ENCODE measurements around the gene SWT1.

Gene SWT1, protein sequence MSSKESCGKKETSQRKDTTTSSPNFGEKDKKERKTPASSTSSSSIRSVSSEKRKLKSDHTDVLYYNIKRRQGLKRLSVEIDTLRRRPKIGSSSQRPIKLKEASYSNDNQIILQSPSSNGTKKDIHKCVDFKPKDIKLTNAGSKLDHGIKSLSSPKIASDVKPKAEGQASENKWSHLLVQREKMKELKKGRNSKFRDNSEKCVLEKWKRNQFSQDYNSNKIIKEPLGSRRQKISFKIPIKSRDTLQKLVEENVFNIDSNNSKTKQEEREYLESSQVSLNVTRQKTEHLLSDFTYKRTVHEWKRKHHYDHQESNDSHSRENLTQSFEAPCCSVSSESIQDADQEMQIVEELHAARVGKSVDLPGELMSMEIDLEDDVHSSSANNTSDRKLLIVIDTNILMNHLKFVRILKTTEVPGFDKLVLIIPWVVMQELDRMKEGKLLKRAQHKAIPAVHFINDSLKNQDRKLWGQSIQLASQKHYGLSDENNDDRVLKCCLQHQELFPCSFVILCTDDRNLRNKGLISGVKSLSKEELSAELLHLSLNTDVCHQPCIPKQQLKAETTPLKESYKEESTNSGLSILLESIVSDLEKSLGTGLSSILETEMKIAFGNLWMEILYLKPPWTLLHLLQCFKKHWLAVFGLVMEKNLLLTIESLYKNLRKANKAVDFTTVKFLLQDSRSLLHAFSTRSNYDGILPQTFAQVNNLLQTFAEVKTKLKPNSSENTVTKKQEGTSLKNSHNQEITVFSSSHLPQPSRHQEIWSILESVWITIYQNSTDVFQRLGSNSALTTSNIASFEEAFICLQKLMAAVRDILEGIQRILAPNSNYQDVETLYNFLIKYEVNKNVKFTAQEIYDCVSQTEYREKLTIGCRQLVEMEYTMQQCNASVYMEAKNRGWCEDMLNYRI

DNA sequence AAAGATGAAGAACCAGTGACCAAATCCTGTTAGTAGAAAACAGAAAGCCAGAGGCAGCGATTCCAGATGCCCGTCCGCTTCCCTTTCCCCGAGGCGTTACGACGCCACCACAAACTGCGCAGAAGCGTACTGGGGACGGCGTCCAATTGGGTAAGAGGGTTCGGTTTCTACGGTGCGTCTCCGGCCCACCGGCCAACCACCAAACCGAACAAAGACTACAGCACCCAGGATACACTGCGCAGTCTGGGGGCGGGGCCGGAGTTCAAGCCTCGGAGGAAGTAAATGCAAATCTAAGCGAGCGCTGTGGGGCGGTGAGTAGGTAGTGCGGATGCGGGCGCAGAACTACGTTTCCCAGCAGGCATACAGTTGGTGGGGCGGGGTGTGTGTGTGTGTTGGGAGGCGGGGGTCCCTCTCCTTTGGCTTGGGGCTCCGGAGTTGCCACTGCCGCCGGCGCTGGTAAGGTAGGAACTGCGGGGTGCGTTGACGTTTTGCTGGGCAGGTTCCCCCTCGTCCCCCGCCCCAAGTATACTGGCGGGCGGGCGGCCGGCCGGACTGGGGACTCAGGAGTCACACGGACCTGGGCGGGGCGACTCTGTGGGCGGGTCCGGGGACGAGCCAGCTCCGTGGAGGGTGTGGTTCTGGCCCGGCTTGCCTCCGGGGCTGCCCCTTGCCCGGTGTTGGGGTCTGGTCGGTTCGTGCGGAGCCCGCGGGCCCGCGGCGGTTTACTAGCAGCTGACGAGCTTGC lies at the start of gene SWT1, which contains the start of gene TRMT1L:
TSS of gene SWT1 (plus strand) at position 314 of the 745 bp plus-strand sequence. CDS start 3,675 bp downstream, outside the sequence.
TSS of gene TRMT1L (minus strand) at position 100 of the 745 bp plus-strand sequence. CDS start 241 bp downstream, outside the sequence.
- DNase-seq (ENCODE audit: low spot score) = peak; percentile 98

DNA sequence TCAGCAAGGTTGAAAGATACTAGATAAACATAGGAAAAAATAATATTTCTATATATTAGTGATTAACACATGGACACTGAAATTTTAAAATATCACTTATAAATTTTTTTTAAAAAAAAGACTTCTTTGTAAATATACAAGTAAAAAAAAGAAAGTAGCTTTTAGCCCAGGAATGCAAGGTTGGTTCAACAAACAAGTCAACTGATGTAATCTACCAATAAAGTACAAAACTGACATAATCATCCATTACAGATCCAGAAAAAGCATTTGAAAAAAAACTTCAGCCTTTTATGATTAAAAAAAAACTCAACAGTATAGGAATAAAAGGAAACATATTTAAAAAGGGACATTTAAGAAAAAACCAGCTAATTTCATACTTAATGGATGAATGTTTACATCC lies 48.6 kb upstream of the SWT1 start:
- no peak for DNase-seq (ENCODE audit: low spot score)

DNA sequence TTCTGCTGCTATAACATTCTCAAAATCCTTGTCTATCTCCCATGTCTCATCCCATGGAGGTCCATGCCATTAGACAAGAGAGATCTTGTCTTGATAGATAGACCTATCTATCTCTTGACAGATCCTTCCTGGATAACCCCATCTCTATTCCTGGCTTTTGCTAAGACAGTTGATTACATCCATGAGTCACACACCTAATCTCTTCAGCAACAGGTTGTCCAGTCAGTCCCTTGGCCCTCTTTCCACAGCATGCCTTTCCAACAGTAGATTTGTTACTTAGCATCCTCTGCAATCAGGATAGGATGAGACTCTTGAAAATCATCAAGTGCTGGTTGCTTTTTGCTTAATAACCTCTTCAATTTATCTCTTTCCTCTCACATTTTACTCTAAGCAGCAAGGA lies 46.8 kb upstream of the SWT1 start:
- DNase-seq (ENCODE audit: low spot score) = no peak

DNA sequence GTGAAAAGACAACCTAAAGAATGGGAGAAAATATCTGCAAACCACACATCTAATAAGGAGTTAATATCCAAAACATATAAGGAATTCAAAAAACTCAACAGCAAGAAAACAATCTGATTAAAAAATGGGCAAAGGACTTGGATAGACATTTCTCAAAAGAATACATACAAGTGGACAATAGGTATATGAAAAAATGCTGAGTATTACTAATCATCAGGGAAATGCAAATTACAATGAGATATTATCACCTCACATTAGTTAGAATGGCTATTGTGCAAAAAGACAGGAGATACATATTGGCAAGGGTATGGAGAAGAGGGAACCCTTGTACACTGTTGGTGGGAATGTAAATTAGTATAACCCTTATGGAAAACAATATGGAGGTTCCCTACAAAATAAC lies 45.1 kb upstream of the SWT1 start:
- no peak for DNase-seq (ENCODE audit: low spot score)

DNA sequence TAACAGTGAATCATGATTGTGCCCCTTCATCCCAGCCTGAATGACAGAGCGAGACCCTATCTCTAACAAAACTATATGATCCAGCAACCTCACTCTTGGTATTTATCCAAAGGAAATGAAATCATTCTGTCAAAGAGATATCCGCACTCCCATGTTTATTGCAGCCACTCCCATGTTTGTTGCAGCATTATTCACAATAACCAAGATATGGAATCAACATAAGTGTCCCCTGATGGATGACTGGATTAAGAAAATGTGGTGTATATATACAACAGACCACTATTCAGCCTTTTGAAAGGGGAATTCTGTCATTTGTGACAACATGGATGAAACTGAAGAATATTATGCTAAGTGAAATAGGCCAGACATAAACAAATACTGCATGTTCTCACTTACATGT lies 44.6 kb upstream of the SWT1 start:
- DNase-seq (ENCODE audit: low spot score) = no peak

DNA sequence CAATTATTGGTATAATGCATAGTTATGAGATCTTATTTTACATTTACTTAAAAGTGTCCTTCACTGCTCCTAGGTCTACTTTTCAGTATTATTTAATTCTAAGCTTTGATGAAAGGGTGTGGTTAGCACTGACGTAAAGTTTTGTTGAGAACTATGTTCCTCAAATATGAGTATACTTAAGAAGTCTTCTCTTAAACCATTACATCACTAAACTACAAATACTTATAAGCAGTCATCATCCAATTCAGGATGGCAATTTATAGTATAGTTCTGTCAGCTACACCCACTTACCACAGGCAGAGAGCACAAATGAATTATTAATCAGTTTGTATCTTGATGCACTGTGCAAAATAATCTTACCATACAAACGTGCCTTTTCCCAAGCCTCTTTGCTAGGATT lies 27.3 kb upstream of the SWT1 start:
- no peak for DNase-seq (ENCODE audit: low spot score)

DNA sequence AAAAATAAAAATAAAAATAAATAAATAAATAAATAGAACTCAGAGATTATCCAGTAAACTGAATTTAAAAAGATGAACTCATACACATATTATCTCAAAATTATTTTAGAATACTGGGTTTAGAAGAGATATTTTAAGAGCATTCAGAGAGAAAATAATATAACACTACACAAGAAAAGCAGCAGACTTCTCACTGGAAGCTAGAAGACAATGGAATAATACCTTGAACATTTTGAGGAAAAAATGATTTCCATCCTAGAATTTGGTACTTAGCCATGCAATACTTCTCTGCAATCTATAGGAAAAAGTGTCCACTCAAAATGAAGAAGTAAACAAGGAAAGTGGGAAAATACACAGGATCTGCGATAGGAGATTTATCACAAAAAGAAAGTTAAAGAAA lies 24.4 kb upstream of the SWT1 start:
- no peak for DNase-seq (ENCODE audit: low spot score)

DNA sequence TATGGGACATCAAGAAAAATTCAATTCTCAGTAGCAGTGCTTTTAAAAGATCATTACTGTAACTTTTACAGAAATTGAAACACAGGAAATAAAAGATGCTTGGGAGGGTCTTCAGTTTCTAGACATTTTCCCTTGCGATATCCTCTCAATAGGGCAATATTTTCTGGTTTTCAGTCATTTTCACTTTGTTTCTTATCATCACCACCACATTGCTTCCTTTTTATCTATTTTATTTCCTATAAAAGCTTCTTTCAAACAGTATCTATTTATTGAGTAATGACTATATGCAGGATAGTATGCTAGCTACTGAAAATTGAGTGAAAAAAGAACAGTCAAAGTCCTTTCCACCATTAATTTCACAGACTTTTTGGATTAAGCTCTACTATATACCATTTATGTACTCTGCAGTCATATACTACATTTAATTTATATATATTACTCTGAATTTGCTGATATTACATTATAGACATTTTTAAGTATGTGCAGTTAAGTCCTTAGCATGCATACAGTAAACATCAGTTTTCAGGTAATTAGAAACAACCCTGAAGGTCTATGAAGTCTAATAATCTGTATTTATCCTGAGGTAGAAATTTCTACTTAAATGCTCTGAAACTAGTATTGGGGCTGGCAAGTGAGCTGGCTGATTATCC lies 18.9 kb upstream of the SWT1 start:
- DNase-seq (ENCODE audit: low spot score) = no peak

DNA sequence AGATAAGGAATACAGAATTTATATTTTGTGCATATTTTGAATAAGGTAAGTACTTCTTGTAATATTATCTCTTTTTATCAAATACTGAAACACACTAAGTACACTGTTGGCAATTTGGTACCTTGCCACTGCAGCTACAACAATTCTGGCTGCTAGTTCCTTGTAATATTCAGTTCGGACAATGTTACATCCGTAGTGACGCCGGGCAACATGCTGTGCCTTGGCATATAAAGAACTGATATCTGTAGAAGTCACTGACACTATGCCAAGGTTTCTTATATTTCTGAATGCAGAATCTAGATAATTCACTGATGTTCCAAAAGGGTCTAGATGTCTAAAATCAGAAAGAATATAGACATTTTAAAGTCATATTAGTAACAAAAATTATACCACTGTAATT lies 17.7 kb upstream of the SWT1 start:
- no peak for DNase-seq (ENCODE audit: low spot score)

DNA sequence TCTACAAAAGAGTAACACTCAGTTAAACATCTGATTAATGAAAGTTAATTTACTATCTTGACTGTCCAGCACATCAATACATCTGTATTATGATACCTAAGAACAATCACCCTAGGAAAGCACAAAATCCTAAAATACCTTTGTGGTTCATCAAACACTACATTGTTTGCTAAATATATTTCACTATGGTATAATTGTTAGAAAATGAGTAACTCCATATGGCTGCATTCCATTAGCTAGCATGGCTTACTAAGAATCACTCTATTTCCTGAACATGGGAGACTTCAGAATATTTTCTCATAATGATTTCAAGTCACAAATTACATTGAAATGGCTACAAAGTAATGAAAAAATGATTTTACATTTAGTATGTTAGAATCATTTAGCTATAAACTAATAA lies 12.7 kb upstream of the SWT1 start:
- DNase-seq (ENCODE audit: low spot score) = no peak

DNA sequence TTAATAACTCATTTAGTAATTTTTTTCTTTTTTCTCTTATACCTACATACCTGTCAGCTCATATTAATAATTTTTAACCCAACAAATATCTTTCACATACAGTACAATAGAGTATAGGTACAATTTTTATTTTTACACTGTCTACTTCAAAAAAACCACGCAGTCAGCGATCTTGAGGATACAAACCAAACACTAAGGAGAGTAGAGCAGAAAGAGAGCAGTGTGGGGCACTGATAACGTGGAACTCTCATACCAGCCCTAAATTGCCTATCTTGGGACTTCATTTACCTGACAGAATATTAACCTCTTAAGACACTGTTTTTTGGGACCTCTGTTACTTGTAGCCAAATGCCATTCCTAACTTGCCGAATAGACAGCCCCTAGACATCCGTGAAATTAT lies 5.8 kb upstream of the SWT1 start:
- no peak for DNase-seq (ENCODE audit: low spot score)

DNA sequence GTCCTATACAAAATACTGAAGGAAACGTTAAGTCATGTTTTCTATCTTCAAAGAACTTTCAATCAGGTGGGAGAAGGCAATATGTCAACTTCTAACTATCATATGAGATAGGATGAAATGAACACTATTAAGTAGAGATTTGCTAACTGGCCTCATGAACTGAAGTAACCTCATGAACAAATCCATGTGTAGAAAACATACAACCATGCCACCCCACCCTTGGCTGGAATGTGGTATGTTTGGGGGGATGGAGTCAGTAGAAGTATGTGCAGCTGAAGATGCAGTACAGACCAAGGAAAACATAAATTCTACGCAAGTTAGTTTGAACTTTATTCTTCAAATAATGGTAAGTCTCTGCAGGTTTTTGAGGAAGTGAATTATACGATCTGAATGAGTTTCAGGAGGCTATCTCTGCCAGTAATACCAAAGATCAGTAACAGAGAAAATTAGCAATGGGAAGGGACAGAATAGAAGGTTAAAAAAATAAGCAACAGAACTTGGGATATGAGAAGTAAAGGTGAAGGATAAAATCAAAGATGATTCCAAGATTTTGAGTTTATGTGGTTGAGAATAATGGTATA lies 4.7 kb upstream of the SWT1 start:
- DNase-seq (ENCODE audit: low spot score) = no peak

DNA sequence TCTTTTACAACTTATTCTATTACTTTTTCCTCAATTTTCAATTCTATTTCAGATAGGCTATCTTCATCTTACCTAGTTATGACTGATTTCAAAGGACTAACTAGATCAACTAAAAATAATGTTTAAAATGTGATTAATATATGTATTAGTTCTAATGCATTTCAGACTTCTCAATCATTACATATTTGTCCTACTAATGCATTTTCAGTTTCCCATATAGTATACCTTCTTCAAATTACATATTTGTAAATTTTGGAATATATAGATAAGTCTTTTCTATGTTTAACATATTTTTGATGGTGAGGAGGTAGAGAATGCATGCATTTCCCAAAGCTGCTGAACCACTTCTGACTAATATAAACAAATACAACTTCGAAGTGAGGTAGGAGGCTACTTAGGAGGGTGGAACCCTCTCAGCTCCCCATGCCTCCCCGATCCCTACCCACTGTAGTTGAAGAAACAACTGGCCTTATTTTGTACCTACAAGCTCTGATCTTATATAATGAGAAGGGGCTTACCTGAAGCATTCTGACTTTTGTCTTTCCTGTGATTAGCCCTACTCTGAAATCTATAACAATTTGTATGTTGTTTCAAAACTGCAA lies 2.0 kb upstream of the SWT1 start:
- no peak for DNase-seq (ENCODE audit: low spot score)

DNA sequence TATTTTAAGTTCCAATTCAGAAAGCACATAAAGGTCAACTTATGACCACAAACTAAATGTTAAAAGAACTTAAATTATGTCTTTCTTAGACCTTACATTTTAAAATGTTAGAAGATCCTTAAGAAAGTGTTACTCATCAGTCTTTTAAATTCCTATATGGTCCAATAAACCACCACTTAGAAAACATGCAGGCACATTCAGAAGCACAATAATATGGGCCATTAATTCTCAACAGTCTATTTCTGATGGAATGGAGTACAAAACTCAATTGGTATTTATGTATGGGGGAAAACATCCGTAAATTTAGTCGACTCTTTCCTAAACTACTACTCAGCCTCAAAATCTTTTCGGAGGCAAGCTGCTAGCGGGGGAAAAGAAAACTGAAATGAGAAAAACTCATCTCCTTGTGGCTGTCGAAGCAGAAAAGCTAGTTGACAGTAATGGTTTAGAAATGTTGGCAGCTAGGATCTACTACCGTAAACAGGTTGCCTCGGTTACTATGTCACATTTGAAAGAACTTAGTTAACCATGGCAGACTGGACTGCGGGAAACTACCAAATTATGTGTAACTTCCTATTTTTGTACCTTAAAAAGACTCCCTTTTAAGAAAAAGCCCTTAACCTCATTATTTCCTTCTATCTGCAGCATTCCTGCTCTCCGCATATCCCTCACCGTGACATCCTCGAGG lies 1.2 kb upstream of the SWT1 start:
- peak; percentile 12 for DNase-seq (ENCODE audit: low spot score)

DNA sequence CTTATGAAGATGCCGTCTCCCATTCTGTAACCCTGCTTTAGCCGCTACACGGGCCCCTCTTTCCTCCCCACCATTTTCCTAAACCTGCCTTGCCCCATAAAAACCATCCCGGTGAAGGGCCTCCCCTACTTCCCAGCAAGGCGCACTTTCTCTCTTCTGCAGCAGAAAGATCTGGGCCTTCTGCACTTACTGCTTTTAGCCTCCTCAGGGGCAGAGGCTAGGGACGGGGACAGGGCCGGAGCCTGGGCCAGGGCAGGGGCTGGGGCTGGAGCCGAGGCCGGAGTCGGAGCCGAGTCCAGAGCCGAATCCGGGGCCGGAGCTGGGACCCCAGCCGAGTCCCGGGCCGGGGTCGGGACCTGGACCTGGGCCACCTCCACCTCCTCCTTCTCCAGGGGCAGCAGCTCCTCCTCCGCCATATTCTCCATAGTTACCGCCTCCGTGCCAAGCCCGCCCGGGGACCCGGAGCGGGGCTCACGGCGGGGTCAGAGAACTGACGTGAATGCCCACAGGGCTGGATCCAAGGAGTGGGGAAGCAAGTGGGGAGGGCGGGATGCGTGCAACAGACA lies 596 bp upstream of the SWT1 start:
- DNase-seq (ENCODE audit: low spot score) = peak; percentile 17

DNA sequence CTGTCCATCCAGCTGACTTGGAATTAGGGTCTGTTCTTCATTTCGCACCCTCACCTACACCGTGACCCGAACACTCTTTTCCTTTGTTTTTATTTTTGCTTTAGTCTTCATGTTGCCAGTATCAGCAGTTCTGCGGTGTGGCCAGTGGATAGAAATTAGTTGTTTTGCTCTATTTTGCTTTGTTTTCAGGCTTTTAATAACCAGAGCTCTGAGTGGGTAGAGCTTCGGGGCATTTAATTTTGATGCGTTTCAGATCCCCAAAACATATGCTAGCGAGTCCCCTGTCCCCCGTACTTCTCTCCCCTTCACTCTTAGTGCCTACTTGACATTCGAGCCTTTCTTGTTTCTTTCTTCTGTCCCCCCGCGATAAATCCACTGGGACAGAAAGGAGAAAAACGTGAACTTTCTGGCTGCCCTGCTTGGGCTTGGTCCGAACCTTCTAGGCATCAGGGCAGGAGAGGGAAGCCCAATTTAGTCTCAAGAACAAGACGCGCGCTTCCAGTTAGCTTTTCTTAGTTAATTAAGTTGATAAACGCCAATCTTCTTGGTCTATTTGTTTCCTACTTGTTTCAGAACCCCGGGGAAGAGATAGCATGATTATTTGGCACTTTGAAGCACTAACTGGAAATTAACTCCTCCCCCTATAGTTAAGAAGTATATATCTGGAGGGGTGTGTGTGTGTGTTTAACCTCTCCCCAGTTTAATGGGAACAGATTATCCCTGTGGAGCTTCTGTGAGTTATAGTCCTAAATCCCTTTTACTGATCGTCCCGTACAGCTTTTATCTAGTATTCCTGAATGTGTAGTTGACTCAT lies 839 bp downstream of the SWT1 start:
- no peak for DNase-seq (ENCODE audit: low spot score)

DNA sequence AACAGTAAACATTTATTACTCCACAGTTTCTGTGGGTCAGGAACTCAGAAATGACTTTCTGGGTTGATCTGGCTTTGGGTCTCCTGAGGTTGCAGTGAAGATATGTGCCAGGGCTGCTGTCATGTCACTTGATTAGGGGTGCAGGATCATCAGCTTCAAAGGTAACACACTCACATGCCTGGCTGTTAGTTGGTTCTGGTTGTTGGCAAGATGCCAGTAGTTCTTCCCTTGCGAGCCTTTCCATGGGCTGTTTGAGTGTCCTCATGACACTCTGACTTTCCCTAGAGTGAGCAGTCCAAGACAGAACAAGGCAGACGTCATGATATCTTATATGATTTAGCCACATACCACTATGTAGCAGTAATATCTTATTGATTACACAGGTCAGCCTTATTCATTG lies 1.8 kb downstream of the SWT1 start:
- DNase-seq (ENCODE audit: low spot score) = no peak

DNA sequence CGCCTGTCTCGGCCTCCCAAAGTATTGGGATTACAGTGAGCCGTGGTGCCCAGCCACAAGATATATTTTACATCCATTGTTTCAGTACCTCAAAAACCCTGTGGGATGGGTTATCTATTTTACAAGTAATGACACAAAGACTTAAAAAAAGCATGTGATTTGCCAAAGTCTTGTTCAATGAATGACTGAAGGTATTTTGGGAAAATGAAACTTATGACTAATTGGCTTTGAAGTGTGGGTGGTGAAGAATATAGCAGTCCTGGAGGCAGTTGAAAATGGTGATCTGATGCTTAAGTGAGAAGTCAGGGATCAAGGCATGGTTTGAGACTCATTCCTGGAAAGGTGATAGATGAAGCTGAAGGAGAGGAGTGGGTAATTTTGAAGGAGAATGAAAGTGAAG lies 3.0 kb downstream of the SWT1 start:
- no peak for DNase-seq (ENCODE audit: low spot score)

DNA sequence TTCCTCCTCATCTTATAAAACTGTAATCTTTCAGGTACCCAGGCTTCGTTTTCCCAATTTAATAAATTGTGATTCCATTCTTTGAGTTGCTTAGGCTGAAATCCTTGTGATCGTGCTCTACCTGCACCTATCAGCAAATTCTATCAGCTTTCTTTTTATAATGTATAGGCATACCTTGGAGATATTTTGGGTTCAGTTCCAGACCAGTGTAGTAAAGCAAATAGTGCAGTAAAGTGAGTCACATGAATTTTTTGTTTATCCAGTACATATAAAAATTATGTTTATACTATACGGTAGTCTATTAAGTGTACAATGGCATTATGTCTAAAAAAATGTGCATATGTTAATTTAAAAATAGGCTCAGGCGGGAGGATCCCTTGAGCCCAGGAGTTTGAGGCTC lies 5.5 kb downstream of the SWT1 start:
- DNase-seq (ENCODE audit: low spot score) = no peak

Measured in CD4-positive, alpha-beta T cell treated with Interleukin-15 for 4 hours (primary cell).